Pancreas (tissue), 10 donors: Measurements from ENCODE around the gene PGF. TPM values are rescaled to one million over a fixed set of nuclear protein-coding genes. Genes with fewer than 3 reads are reported as not detected.

Source experiments
- ATAC-seq, 4 donors: fragments of 200-7000 bp; cut with Tn5 transposase; one replicate each; pipeline versions ENCODE4 v1.8.0 to v1.9.1; 2020; ENCODE audit warnings: mild to moderate bottlenecking in 4 of 4, moderate library complexity in 4 of 4
- DNase-seq, 6 donors: peaks; one replicate each; pipeline ENCODE4 v3.0.0-alpha.2; 2020
- FAIRE-seq: peaks from 2 replicates; lab custom pipeline; 2012; peaks lifted over from hg19 to GRCh38; lab: Jason Lieb, UNC
- H3K27ac ChIP-seq, 4 donors: fragments of 200-600 bp; sonication (generic); 1 replicate in 3 of 4; 2 replicates in 1 of 4; pipeline versions ENCODE4 v1.5.0 to v1.8.0; 2020
- H3K27me3 ChIP-seq, 4 donors: fragments of 200-600 bp; one replicate each; pipeline ENCODE4 v1.8.0; 2021
- H3K36me3 ChIP-seq, 3 donors: fragments of 200-600 bp; sonication (generic) in 1 of 3; one replicate each; pipeline versions ENCODE4 v1.5.0 to v1.8.0; 2020 to 2021
- H3K4me1 ChIP-seq, 3 donors: fragments of 200-600 bp; one replicate each; pipeline ENCODE4 v1.8.0; 2021
- H3K4me3 ChIP-seq, 4 donors: fragments of 200-600 bp; sonication (generic) in 2 of 4; one replicate each; pipeline versions ENCODE4 v1.5.0 to v1.8.0; 2020 to 2021
- H3K9me3 ChIP-seq, 4 donors: fragments of 200-600 bp; one replicate each; pipeline ENCODE4 v1.8.0; 2021
- CTCF ChIP-seq, 4 donors: fragments of 200-600 bp; sonication (generic) in 3 of 4; IDR thresholded peaks; one replicate each; pipeline versions ENCODE4 v1.5.0 to v1.8.0; 2021; ENCODE audit warnings: antibody characterized with exemption in 4 of 4
- WGBS, 2 donors: extraction: QIAGEN DNeasy Blood & Tissue Kit; methylation state at CpG; one replicate each; pipeline ENCODE4 v1.1.7; 2013; 5-methylcytosine and 5-hydroxymethylcytosine counted together
- intact Hi-C, 3 donors: fragments of 100-400 bp; cut with DNase I; formaldehyde crosslinking; loops; one replicate each; pipeline versions ENCODE4 v1.11.1 to v1.14.2; 2022
- polyA plus RNA-seq, 2 donors: library from polyadenylated mRNA; stranded (reverse); fragments of 200-250 nt; gene quantifications; one replicate each; pipeline ENCODE4 v1.2.3, GENCODE V29; 2013
- total RNA-seq, 6 donors: library from RNA; stranded (reverse); fragmentation: NEBNext Ultra II Directional in 4 of 6; extraction: Animal tissue kit (Norgen Biotek cat#: 25700) in 4 of 6; gene quantifications; one replicate each; pipeline versions ENCODE4 v1.2.1 to v1.2.4, GENCODE V29; 2021 to 2023
- donor health status: healthy with polysubstance abuse.
- donor health status: DM: no; HTN: no; CAD: no; lungs with moderate emphysema.
- donor health status: DM: no; HTN: no; CAD: no.
- donor health status: control.
- donor health status: control.
- donor health status: Bipolar disorder and iron deficiency.
- donor health status: DM: yes; HTN: yes; CAD: no.
- donor health status: DM: no; HTN: no; CAD: no.
- donor health status: DM: no; HTN: no; CAD: no.
- donor health status: DM: yes; HTN: yes; CAD: no.

The PGF gene
- total and polyA plus RNA-seq, 8 donors, result 0.73 to 4.7 (median 1.6) TPM

GRCh38 chr14:74919421-74920165, 35.8 kb downstream of the PGF start:
- intact Hi-C loops, result loop anchor here in 2 of 3 donors (10.0 kb wide), 1 partner anchor 165 kb away; no protein-coding TSS in a partner anchor
- no peak overlapping the region for H3K27ac ChIP-seq
- 88 to 89% methylated on average over 21 to 22 of the region's 22 CpGs for WGBS, 2 donors

GRCh38 chr14:74918380-74918779, 37.0 kb downstream of the PGF start:
- ATAC-seq (no peak), FAIRE-seq (no peak), DNase-seq (peak in 1 of 6 donors; percentile 40)
- intact Hi-C loops, result loop anchor here in 2 of 3 donors (10.0 kb wide), 1 partner anchor 166 kb away; no protein-coding TSS in a partner anchor
- Histone ChIP-seq H3K4me1 (peaks cover 0 to 3% (median 0%) of the 10 kb centered on the region in 3 donors), H3K27me3 (no peaks in the 10 kb centered on the region), H3K4me3 (no peak overlapping the region), H3K36me3 (no peaks in the 10 kb centered on the region), H3K9me3 (no peaks in the 10 kb centered on the region), H3K27ac (no peak overlapping the region)
- TF ChIP-seq CTCF (IDR thresholded peaks at IDR 0.05), result no peak
- WGBS, 2 donors, result 93 to 97% methylated on average over 9 of the region's 9 CpGs

More at GRCh38 chr14:74919421-74920165, 35.8 kb downstream of the PGF start:
- TF ChIP-seq CTCF (IDR thresholded peaks at IDR 0.05), result no peak
- Histone ChIP-seq H3K36me3 (no peaks in the 10 kb centered on the region), H3K4me3 (no peak overlapping the region), H3K27me3 (no peaks in the 10 kb centered on the region), H3K9me3 (no peaks in the 10 kb centered on the region), H3K4me1 (no peaks in the 10 kb centered on the region)
- peak in 1 of 6 donors; percentile 47 for DNase-seq
- no peak for ATAC-seq
- no peak for FAIRE-seq

GRCh38 chr14:74917646-74918081, 37.7 kb downstream of the PGF start:
- no peak for TF ChIP-seq CTCF (IDR thresholded peaks at IDR 0.05)
- WGBS, 2 donors, result 82 to 84% methylated on average over 13 of the region's 13 CpGs
- H3K4me1 ChIP-seq, result peaks cover 0 to 3% (median 0%) of the 10 kb centered on the region in 3 donors
- no peaks in the 10 kb centered on the region for H3K36me3 ChIP-seq
- no peaks in the 10 kb centered on the region for H3K27me3 ChIP-seq
- no peaks in the 10 kb centered on the region for H3K9me3 ChIP-seq
- FAIRE-seq, result no peak
- intact Hi-C loops, result loop anchor here in 2 of 3 donors (10.0 kb wide), 1 partner anchor 167 kb away; no protein-coding TSS in a partner anchor
- H3K27ac ChIP-seq, result no peak overlapping the region
- H3K4me3 ChIP-seq, result no peak overlapping the region
- DNase-seq, result peak in 1 of 6 donors; percentile 9
- peak in 1 of 4 donors; percentile 12 for ATAC-seq

GRCh38 chr14:74917178-74917543, 38.2 kb downstream of the PGF start:
- no peak for TF ChIP-seq CTCF (IDR thresholded peaks at IDR 0.05)
- intact Hi-C loops, result loop anchor here in 2 of 3 donors (10.0 kb wide), 1 partner anchor 168 kb away; no protein-coding TSS in a partner anchor
- FAIRE-seq (no peak), ATAC-seq (no peak), DNase-seq (no peak)
- Histone ChIP-seq H3K9me3 (no peaks in the 10 kb centered on the region), H3K27me3 (no peaks in the 10 kb centered on the region), H3K36me3 (no peaks in the 10 kb centered on the region), H3K4me1 (peaks cover 0 to 3% (median 0%) of the 10 kb centered on the region in 3 donors), H3K27ac (no peak overlapping the region), H3K4me3 (no peak overlapping the region)
- 85 to 91% methylated on average over 5 of the region's 5 CpGs for WGBS, 2 donors
